HEK293 (cell line): ENCODE results near the gene PEF1.

Source experiments
- KLF9 ChIP-seq: fragments of 450-650 bp; formaldehyde crosslinking; IDR thresholded peaks from 2 replicates; pipeline ENCODE4 v1.5.1; 2016; ENCODE audit warnings: missing biosample characterization, missing genetic modification characterization, low read depth
- OSR2 ChIP-seq: fragments of 450-650 bp; formaldehyde crosslinking; IDR thresholded peaks from 2 replicates; pipeline ENCODE4 v1.5.1; 2016; ENCODE audit warnings: missing biosample characterization, missing genetic modification characterization
- PBX3 ChIP-seq: sonication (generic); formaldehyde crosslinking; IDR thresholded peaks from 2 replicates; pipeline ENCODE4 v1.8.1; 2022; ENCODE audit warnings: mild to moderate bottlenecking, moderate library complexity, missing genetic modification reagents
- SP2 ChIP-seq: fragments of 450-650 bp; formaldehyde crosslinking; IDR thresholded peaks from 2 replicates; pipeline ENCODE4 v1.5.1; 2016; ENCODE audit warnings: missing biosample characterization, missing genetic modification characterization
- ZBTB20 ChIP-seq: fragments of 450-650 bp; formaldehyde crosslinking; IDR thresholded peaks from 2 replicates; pipeline ENCODE4 v1.5.1; 2016; ENCODE audit warnings: missing biosample characterization, missing genetic modification characterization
- ZBTB8A ChIP-seq: fragments of 450-650 bp; formaldehyde crosslinking; IDR thresholded peaks from 2 replicates; pipeline ENCODE4 v1.5.1; 2016; ENCODE audit warnings: missing biosample characterization, missing genetic modification characterization
- ZNF114 ChIP-seq: fragments of 450-650 bp; formaldehyde crosslinking; IDR thresholded peaks from 2 replicates; pipeline ENCODE4 v1.5.0; 2017; ENCODE audit warnings: missing biosample characterization, missing genetic modification characterization
- ZNF121 ChIP-seq: fragments of 450-650 bp; formaldehyde crosslinking; IDR thresholded peaks from 2 replicates; pipeline ENCODE4 v1.5.1; 2016; ENCODE audit warnings: missing biosample characterization, missing genetic modification characterization
- ZNF26 ChIP-seq: fragments of 450-650 bp; formaldehyde crosslinking; IDR thresholded peaks from 2 replicates; pipeline ENCODE4 v1.5.1; 2016; ENCODE audit warnings: missing biosample characterization, missing genetic modification characterization
- ZNF394 ChIP-seq: fragments of 450-650 bp; formaldehyde crosslinking; IDR thresholded peaks from 2 replicates; pipeline ENCODE4 v1.5.1; 2016; ENCODE audit warnings: missing biosample characterization, missing genetic modification characterization, mild to moderate bottlenecking, moderate library complexity, borderline replicate concordance
- ZNF404 ChIP-seq: fragments of 450-650 bp; formaldehyde crosslinking; IDR thresholded peaks from 2 replicates; pipeline ENCODE4 v1.5.1; 2017; ENCODE audit warnings: missing biosample characterization, missing genetic modification characterization
- ZNF558 ChIP-seq: fragments of 450-650 bp; formaldehyde crosslinking; IDR thresholded peaks from 2 replicates; pipeline ENCODE4 v1.5.1; 2016; ENCODE audit warnings: missing biosample characterization, missing genetic modification characterization
- ZNF610 ChIP-seq: fragments of 450-650 bp; formaldehyde crosslinking; IDR thresholded peaks from 2 replicates; pipeline ENCODE4 v1.5.1; 2016; ENCODE audit warnings: missing biosample characterization, missing genetic modification characterization, borderline replicate concordance
- ZNF660 ChIP-seq: fragments of 450-650 bp; IDR thresholded peaks from 2 replicates; pipeline ENCODE4 v1.5.1; 2018; ENCODE audit warnings: missing biosample characterization, mild to moderate bottlenecking, missing genetic modification characterization
- ZNF664 ChIP-seq: fragments of 450-650 bp; formaldehyde crosslinking; IDR thresholded peaks from 2 replicates; pipeline ENCODE4 v1.5.1; 2016; ENCODE audit warnings: missing biosample characterization, missing genetic modification characterization
- ZNF747 ChIP-seq: fragments of 450-650 bp; formaldehyde crosslinking; IDR thresholded peaks from 2 replicates; pipeline ENCODE4 v1.5.1; 2016; ENCODE audit warnings: missing biosample characterization, missing genetic modification characterization
- ZNF791 ChIP-seq: fragments of 450-650 bp; formaldehyde crosslinking; IDR thresholded peaks from 2 replicates; pipeline ENCODE4 v1.5.1; 2016; ENCODE audit warnings: missing biosample characterization, missing genetic modification characterization
- ZNF792 ChIP-seq: fragments of 450-650 bp; formaldehyde crosslinking; IDR thresholded peaks from 2 replicates; pipeline ENCODE4 v1.5.1; 2016; ENCODE audit warnings: missing biosample characterization, missing genetic modification characterization
- ZSCAN5A ChIP-seq: fragments of 450-650 bp; formaldehyde crosslinking; IDR thresholded peaks from 2 replicates; pipeline ENCODE4 v1.5.1; 2016; ENCODE audit warnings: missing biosample characterization, missing genetic modification characterization
- TF ChIP-seq, protein P1 (sequence below): fragments of 450-650 bp; formaldehyde crosslinking; IDR thresholded peaks from 2 replicates; pipeline ENCODE4 v1.5.1; 2016; ENCODE audit warnings: missing biosample characterization, missing genetic modification characterization
- TF ChIP-seq, protein P2 (sequence below): fragments of 450-650 bp; formaldehyde crosslinking; IDR thresholded peaks from 2 replicates; pipeline ENCODE4 v1.5.1; 2016; ENCODE audit warnings: missing biosample characterization, missing genetic modification characterization

Gene PEF1

GRCh38 chr1:31617916-31618746 lies 26.5 kb downstream of the PEF1 start (continued):
- TF ChIP-seq ZSCAN5A (no peak), KLF9 (tag by site-specific recombination) (peak; percentile 52), ZNF792 (tag by site-specific recombination) (no peak), ZNF660 (0 out of 2 replicates have a peak, but pooled peaks have one; percentile 50), SP2 (peak; percentile 21; the same call in 1 of the 2 replicates), ZNF26 (tag by site-specific recombination) (no peak), OSR2 (tag by site-specific recombination) (no peak), ZNF121 (no peak), ZNF404 (tag by site-specific recombination) (no peak), ZNF664 (tag by site-specific recombination) (no peak), ZNF394 (tag by site-specific recombination) (no peak), ZBTB20 (peak; percentile 18; the same call in 1 of the 2 replicates), ZNF791 (tag by site-specific recombination) (no peak), ZBTB8A (tag by site-specific recombination) (0 out of 2 replicates have a peak, but pooled peaks have one; percentile 40), PBX3 (CRISPR knock-in tag) (no peak), ZNF114 (tag by site-specific recombination) (no peak), ZNF610 (tag by site-specific recombination) (no peak), ZNF558 (tag by site-specific recombination) (no peak), ZNF747 (tag by site-specific recombination) (no peak)
- TF ChIP-seq, protein P1, sequence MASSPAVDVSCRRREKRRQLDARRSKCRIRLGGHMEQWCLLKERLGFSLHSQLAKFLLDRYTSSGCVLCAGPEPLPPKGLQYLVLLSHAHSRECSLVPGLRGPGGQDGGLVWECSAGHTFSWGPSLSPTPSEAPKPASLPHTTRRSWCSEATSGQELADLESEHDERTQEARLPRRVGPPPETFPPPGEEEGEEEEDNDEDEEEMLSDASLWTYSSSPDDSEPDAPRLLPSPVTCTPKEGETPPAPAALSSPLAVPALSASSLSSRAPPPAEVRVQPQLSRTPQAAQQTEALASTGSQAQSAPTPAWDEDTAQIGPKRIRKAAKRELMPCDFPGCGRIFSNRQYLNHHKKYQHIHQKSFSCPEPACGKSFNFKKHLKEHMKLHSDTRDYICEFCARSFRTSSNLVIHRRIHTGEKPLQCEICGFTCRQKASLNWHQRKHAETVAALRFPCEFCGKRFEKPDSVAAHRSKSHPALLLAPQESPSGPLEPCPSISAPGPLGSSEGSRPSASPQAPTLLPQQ: no peak
- TF ChIP-seq, protein P2, sequence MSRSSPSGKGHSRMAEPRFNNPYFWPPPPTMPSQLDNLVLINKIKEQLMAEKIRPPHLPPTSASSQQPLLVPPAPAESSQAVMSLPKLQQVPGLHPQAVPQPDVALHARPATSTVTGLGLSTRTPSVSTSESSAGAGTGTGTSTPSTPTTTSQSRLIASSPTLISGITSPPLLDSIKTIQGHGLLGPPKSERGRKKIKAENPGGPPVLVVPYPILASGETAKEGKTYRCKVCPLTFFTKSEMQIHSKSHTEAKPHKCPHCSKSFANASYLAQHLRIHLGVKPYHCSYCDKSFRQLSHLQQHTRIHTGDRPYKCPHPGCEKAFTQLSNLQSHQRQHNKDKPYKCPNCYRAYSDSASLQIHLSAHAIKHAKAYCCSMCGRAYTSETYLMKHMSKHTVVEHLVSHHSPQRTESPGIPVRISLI (tag by site-specific recombination): no peak
